HCT116 (cell line): Measurements from ENCODE around the gene SKAP1. TPM values are rescaled to one million over a fixed set of nuclear protein-coding genes. Genes with fewer than 3 reads are reported as not detected.
"Not testable (repeated sequence)": the region's sequence is repeated elsewhere in the genome, so short reads cannot be mapped to it uniquely, and the experiment has no call there.

Experiments used
- ATAC-seq: fragments of 200-7000 bp; cut with Tn5 transposase; 2 replicates; pipeline ENCODE4 v1.9.1; 2020; ENCODE audit warnings: mild to moderate bottlenecking, moderate library complexity
- BruUV-seq: library from RNA; stranded (reverse); fragments of 400-500 nt; replicated peaks from 2 replicates; lab custom pipeline; 2021; lab: Mats Ljungman, UMichigan
- CTCF ChIA-PET: fragments of 300-600 bp; sonication (Branson Sonifier 250); formaldehyde crosslinking; loops from one replicate; lab custom pipeline; 2021; ENCODE audit warnings: antibody characterized with exemption; lab: Charles Lee
- POLR2A ChIA-PET: fragments of 300-600, 350-600 bp; sonication (Branson Sonifier 250); formaldehyde crosslinking; loops from one replicate; lab custom pipeline; 2021; ENCODE audit warnings: antibody characterized with exemption; lab: Charles Lee
- RAD21 ChIA-PET, 2 experiments: fragments of 300-600 bp; sonication (Branson Sonifier 250); formaldehyde crosslinking; loops; one replicate each; lab custom pipeline; 2023; ENCODE audit warnings: low total read pairs in 2 of 2; ENCODE audit not compliant: uncharacterized antibody in 2 of 2, unreplicated experiment in 2 of 2, low non-redundant PET in 1 of 2; lab: Charles Lee
- DNase-seq: peaks from one replicate; pipeline ENCODE4 v3.0.0-alpha.2; 2010; ENCODE audit warnings: low read depth, low spot score
- H2AFZ ChIP-seq: fragments of 200-600 bp; shearing (Covaris generic), sonication (generic); 2 replicates; pipeline ENCODE4 v1.6.1; 2017; ENCODE audit warnings: low read depth, mixed run types, mixed read lengths, antibody characterized with exemption, low read length; ENCODE audit not compliant: poor library complexity, severe bottlenecking
- H3K27ac ChIP-seq: 2 replicates; pipeline ENCODE4 v1.5.1; 2012; ENCODE audit warnings: low read depth, low read length
- H3K27me3 ChIP-seq: fragments of 200-600 bp; sonication (generic); 2 replicates; pipeline ENCODE4 v1.6.1; 2016; ENCODE audit warnings: mixed run types, low read length, mixed read lengths; ENCODE audit not compliant: insufficient read depth
- H3K36me3 ChIP-seq, 2 experiments: fragments of 200-500 bp in 1 of 2; fragments of 200-600 bp in 1 of 2; sonication (Bioruptor generic) in 1 of 2; sonication (generic) in 1 of 2; 2 replicates each; pipeline versions ENCODE4 v1.5.1 to v1.6.1; 2014 to 2016; ENCODE audit warnings: low read length in 2 of 2, inconsistent platforms in 1 of 2, mixed read lengths in 1 of 2, mixed run types in 1 of 2; ENCODE audit not compliant: insufficient read depth in 2 of 2, control insufficient read depth in 1 of 2
- H3K4me1 ChIP-seq, 2 experiments: fragments of 200-600 bp in 1 of 2; sonication (generic) in 1 of 2; 2 replicates each; pipeline versions ENCODE4 v1.5.1 to v1.6.1; 2012 to 2017; ENCODE audit warnings: low read length in 2 of 2, inconsistent platforms in 1 of 2, mild to moderate bottlenecking in 1 of 2, mixed read lengths in 1 of 2, mixed run types in 1 of 2, moderate library complexity in 1 of 2; ENCODE audit not compliant: insufficient read depth in 2 of 2, control insufficient read depth in 1 of 2
- H3K4me2 ChIP-seq: fragments of 200-600 bp; sonication (generic); 2 replicates; pipeline ENCODE4 v1.6.1; 2017; ENCODE audit warnings: mixed run types, low read length, mixed read lengths
- H3K4me3 ChIP-seq, 2 experiments: fragments of 200-600 bp in 1 of 2; sonication (generic) in 1 of 2; replicated peaks in 1 of 2; 2 replicates each; pipeline ENCODE4 v1.5.1; 2011 to 2016; ENCODE audit warnings: low read length in 2 of 2, control low read depth in 1 of 2, low read depth in 1 of 2, mild to moderate bottlenecking in 1 of 2, mixed read lengths in 1 of 2, mixed run types in 1 of 2
- H3K79me2 ChIP-seq: fragments of 200-600 bp; sonication (generic); 2 replicates; pipeline ENCODE4 v1.6.1; 2017; ENCODE audit warnings: mild to moderate bottlenecking, mixed run types, low read length, moderate library complexity, mixed read lengths; ENCODE audit not compliant: insufficient read depth
- H3K9ac ChIP-seq: fragments of 200-600 bp; sonication (generic); 2 replicates; pipeline ENCODE4 v1.6.1; 2016; ENCODE audit warnings: low read length, mixed read lengths
- H3K9me2 ChIP-seq: fragments of 200-600 bp; sonication (generic), shearing (Covaris generic); 2 replicates; pipeline ENCODE4 v1.6.1; 2017; ENCODE audit warnings: mixed run types, mild to moderate bottlenecking, moderate library complexity; ENCODE audit not compliant: insufficient read depth
- H3K9me3 ChIP-seq, 2 experiments: fragments of 200-500 bp in 1 of 2; fragments of 200-600 bp in 1 of 2; sonication (Bioruptor generic) in 1 of 2; sonication (generic) in 1 of 2; 2 replicates each; pipeline ENCODE4 v1.6.1; 2014 to 2017; ENCODE audit warnings: low read length in 2 of 2, mixed read lengths in 2 of 2, inconsistent platforms in 1 of 2, low read depth in 1 of 2, mild to moderate bottlenecking in 1 of 2, mixed run types in 1 of 2, moderate library complexity in 1 of 2; ENCODE audit not compliant: control insufficient read depth in 1 of 2, insufficient read depth in 1 of 2
- H4K20me1 ChIP-seq: fragments of 200-600 bp; sonication (generic), shearing (Covaris generic); 2 replicates; pipeline ENCODE4 v1.6.1; 2017; ENCODE audit warnings: mixed run types, mild to moderate bottlenecking, moderate library complexity; ENCODE audit not compliant: insufficient read depth
- ATF3 ChIP-seq: IDR thresholded peaks from 2 replicates; pipeline ENCODE4 v1.6.1; 2012
- ELF1 ChIP-seq: IDR thresholded peaks from 2 replicates; pipeline ENCODE4 v1.6.1; 2012; ENCODE audit warnings: low read depth, borderline replicate concordance
- EZH2 ChIP-seq: fragments of 200-600 bp; sonication (generic); IDR thresholded peaks from 2 replicates; pipeline ENCODE4 v1.6.1; 2017; ENCODE audit warnings: antibody characterized with exemption, mixed run types
- FOSL1 ChIP-seq: IDR thresholded peaks from 2 replicates; pipeline ENCODE4 v1.6.1; 2012; ENCODE audit warnings: low read depth
- JUND ChIP-seq: IDR thresholded peaks from 2 replicates; pipeline ENCODE4 v1.6.1; 2012
- MAX ChIP-seq: IDR thresholded peaks from 2 replicates; pipeline ENCODE4 v1.6.1; 2012
- POLR2A ChIP-seq: IDR thresholded peaks from 2 replicates; pipeline ENCODE4 v1.7.0; 2011; ENCODE audit warnings: borderline replicate concordance; ENCODE audit not compliant: insufficient read depth, insufficient read length; ENCODE audit errors: extremely low read depth
- RAD21 ChIP-seq: IDR thresholded peaks from 2 replicates; pipeline ENCODE4 v1.6.1; 2012; ENCODE audit warnings: low read depth, mild to moderate bottlenecking
- SIN3A ChIP-seq: IDR thresholded peaks from 2 replicates; pipeline ENCODE4 v1.6.1; 2012; ENCODE audit warnings: low read depth
- SP1 ChIP-seq: IDR thresholded peaks from 2 replicates; pipeline ENCODE4 v1.6.1; 2012; ENCODE audit warnings: low read depth
- SRF ChIP-seq: IDR thresholded peaks from 2 replicates; pipeline ENCODE4 v1.6.1; 2012; ENCODE audit warnings: low read depth
- ZFX ChIP-seq: fragments of 450-650 bp; IDR thresholded peaks from 2 replicates; pipeline ENCODE4 v1.6.1; 2017
- intact Hi-C: fragments of 100-400 bp; cut with micrococcal nuclease; formaldehyde crosslinking; loops from 2 replicates; pipeline ENCODE4 v1.10.0; 2022
- total RNA-seq: library from RNA; stranded (reverse); gene quantifications from one replicate; pipeline ENCODE4 v1.2.1, GENCODE V29; 2021; ENCODE audit not compliant: unreplicated experiment

Gene SKAP1
- total RNA-seq, 1 experiment from 2014 or later: 12.4 TPM

GRCh38 chr17:48251950-48252349 lies 178.1 kb downstream of the SKAP1 start (continued):
- no peak for TF ChIP-seq ATF3
- no peak for TF ChIP-seq ELF1
- TF ChIP-seq SRF: no peak
- no peak for TF ChIP-seq FOSL1
- no peak for TF ChIP-seq ZFX
- no peak for TF ChIP-seq POLR2A
- TF ChIP-seq EZH2: no peak
- no peak for TF ChIP-seq RAD21

- BruUV-seq: no TSS peak
- POLR2A ChIA-PET: interaction anchor here (0.6 to 1.8 kb wide), 4 partner anchors 10 to 36 kb away, joined by 3 to 7 read pairs (median 3); no protein-coding TSS in a partner anchor
- Histone ChIP-seq H3K27me3 (no peaks in the 10 kb centered on the region), H3K79me2 (no peaks in the 10 kb centered on the region), H3K4me1 (peaks cover 12 to 36% of the 10 kb centered on the region in 2 experiments; a peak in 3 of 4 replicates), H3K36me3 (no peaks in the 10 kb centered on the region), H3K9ac (no peak overlapping the region), H2AFZ (no peak overlapping the region), H4K20me1 (no peaks in the 10 kb centered on the region), H3K4me2 (no peak overlapping the region), H3K9me3 (no peaks in the 10 kb centered on the region), H3K9me2 (no peaks in the 10 kb centered on the region), H3K4me3 (no peak overlapping the region), H3K27ac (no peak overlapping the region)
- DNase-seq (no peak), ATAC-seq (no peak)
- no peak for TF ChIP-seq SIN3A
- no peak for TF ChIP-seq JUND
- no peak for TF ChIP-seq SRF
- no peak for TF ChIP-seq SP1
- no peak for TF ChIP-seq MAX
- CTCF ChIA-PET: interaction anchor here (1.4 to 22.1 kb wide), 6 partner anchors 12 to 226 kb away, joined by 4 to 336 read pairs (median 4); no protein-coding TSS in a partner anchor
- intact Hi-C loops: no loop called here
- RAD21 ChIA-PET: no interaction called here
Measured at GRCh38 chr17:48250949-48251348, 179.1 kb downstream of the SKAP1 start.

- H2AFZ ChIP-seq, H3K27me3 ChIP-seq, H3K4me3 ChIP-seq, H3K79me2 ChIP-seq, ATAC-seq, H4K20me1 ChIP-seq, H3K36me3 ChIP-seq, H3K9ac ChIP-seq, DNase-seq, H3K9me3 ChIP-seq, RAD21 ChIA-PET, H3K4me2 ChIP-seq, BruUV-seq, H3K27ac ChIP-seq, H3K9me2 ChIP-seq, intact Hi-C loops: not testable (repeated sequence)
- ChIA-PET POLR2A (interaction anchor here (1.5 to 1.8 kb wide), 2 partner anchors 11 to 13 kb away, joined by 3 to 7 read pairs; no protein-coding TSS in a partner anchor), CTCF (interaction anchor here (0.7 to 22.1 kb wide), 6 partner anchors 13 to 101 kb away, joined by 3 to 336 read pairs (median 6); no protein-coding TSS in a partner anchor)
- H3K4me1 ChIP-seq: peaks cover 16 to 44% of the 10 kb centered on the region in 2 experiments; a peak in 3 of 4 replicates
Measured at GRCh38 chr17:48250059-48250458, 180.0 kb downstream of the SKAP1 start.
